GM23248 (cell line): ENCODE measurements around the gene ZNF469.

ENCODE experiments used
- EZH2 ChIP-seq: fragments of 200-600 bp; sonication (generic); IDR thresholded peaks from 2 replicates; pipeline ENCODE4 v1.6.1; 2018; ENCODE audit warnings: antibody characterized with exemption, mild to moderate bottlenecking; ENCODE audit not compliant: insufficient read depth, poor library complexity, severe bottlenecking
- EZH2phosphoT487 ChIP-seq: fragments of 200-600 bp; sonication (generic); IDR thresholded peaks from 2 replicates; pipeline ENCODE4 v1.6.1; 2018; ENCODE audit warnings: antibody characterized with exemption, moderate library complexity, mild to moderate bottlenecking, low read depth; ENCODE audit not compliant: insufficient read depth

GRCh38 chr16:88379694-88380040 lies 3.1 kb upstream of the ZNF469 start:
- TF ChIP-seq EZH2 (no peak), EZH2phosphoT487 (no peak)
